OCI-LY3 (cell line): ENCODE results near the gene NGF.

ENCODE experiments used
- H2AFZ ChIP-seq: fragments of 200-600, 300-600 bp; shearing (Covaris generic); 2 replicates; pipeline ENCODE4 v1.6.0; 2014; ENCODE audit warnings: antibody characterized with exemption, low read depth, low read length
- H3K27ac ChIP-seq: fragments of 200-600, 300-600 bp; sonication (generic); 2 replicates; pipeline ENCODE4 v1.5.1; 2014; ENCODE audit warnings: mild to moderate bottlenecking, low read length, moderate library complexity, mixed read lengths
- H3K27me3 ChIP-seq: fragments of 200-600, 300-600 bp; sonication (generic); 2 replicates; pipeline ENCODE4 v1.6.1; 2014; ENCODE audit warnings: low read depth, low read length, mixed read lengths
- H3K36me3 ChIP-seq: fragments of 200-600, 300-600 bp; sonication (generic); replicated peaks from 2 replicates; pipeline ENCODE3; 2014; ENCODE audit warnings: low read depth, low read length, mixed read lengths
- H3K4me1 ChIP-seq: fragments of 300-600, 200-600 bp; sonication (generic); 2 replicates; pipeline ENCODE4 v1.6.1; 2014; ENCODE audit warnings: low read length, mixed read lengths
- H3K4me2 ChIP-seq: fragments of 200-600, 300-600 bp; sonication (generic); 2 replicates; pipeline ENCODE4 v1.6.1; 2014; ENCODE audit warnings: low read length, mixed read lengths
- H3K4me3 ChIP-seq: fragments of 300-600, 200-600 bp; sonication (generic); 2 replicates; pipeline ENCODE4 v1.5.1; 2014; ENCODE audit warnings: antibody characterized with exemption, mild to moderate bottlenecking, low read length, moderate library complexity
- H3K79me2 ChIP-seq: fragments of 300-600, 200-600 bp; shearing (Covaris generic); 2 replicates; pipeline ENCODE4 v1.6.1; 2014; ENCODE audit warnings: mild to moderate bottlenecking, low read length, mixed read lengths
- H3K9ac ChIP-seq: fragments of 300-600, 200-600 bp; shearing (Covaris generic); 2 replicates; pipeline ENCODE4 v1.6.0; 2014; ENCODE audit warnings: mild to moderate bottlenecking, low read length, moderate library complexity
- H3K9me3 ChIP-seq: fragments of 200-600, 300-600 bp; shearing (Covaris generic); 2 replicates; pipeline ENCODE4 v1.6.1; 2014; ENCODE audit warnings: low read length, mixed read lengths; ENCODE audit not compliant: insufficient read depth
- H4K20me1 ChIP-seq: fragments of 200-600, 300-600 bp; sonication (generic); 2 replicates; pipeline ENCODE4 v1.6.1; 2016; ENCODE audit warnings: low read length, mixed read lengths; ENCODE audit not compliant: insufficient read depth
- EZH2phosphoT487 ChIP-seq: fragments of 200-600 bp; shearing (Covaris generic); IDR thresholded peaks from 2 replicates; pipeline ENCODE4 v1.6.1; 2018; ENCODE audit warnings: antibody characterized with exemption, mixed run types, low read depth
- TF ChIP-seq, protein P1 (sequence below): fragments of 200-600, 300-600 bp; sonication (generic); IDR thresholded peaks from 2 replicates; pipeline ENCODE4 v1.5.1; 2014; ENCODE audit warnings: antibody characterized with exemption, low read length, low read depth

NGF gene

GRCh38 chr1:115320377-115320776 lies 17.7 kb downstream of the NGF start:
- Histone ChIP-seq H3K79me2 (no peaks in the 10 kb centered on the region), H4K20me1 (no peaks in the 10 kb centered on the region), H3K27me3 (no peaks in the 10 kb centered on the region), H2AFZ (no peak overlapping the region), H3K4me2 (no peak overlapping the region), H3K27ac (no peak overlapping the region), H3K36me3 (no peaks in the 10 kb centered on the region), H3K9ac (no peak overlapping the region), H3K4me3 (no peak overlapping the region), H3K4me1 (no peaks in the 10 kb centered on the region), H3K9me3 (no peaks in the 10 kb centered on the region)
- no peak for TF ChIP-seq EZH2phosphoT487
- TF ChIP-seq, protein P1, sequence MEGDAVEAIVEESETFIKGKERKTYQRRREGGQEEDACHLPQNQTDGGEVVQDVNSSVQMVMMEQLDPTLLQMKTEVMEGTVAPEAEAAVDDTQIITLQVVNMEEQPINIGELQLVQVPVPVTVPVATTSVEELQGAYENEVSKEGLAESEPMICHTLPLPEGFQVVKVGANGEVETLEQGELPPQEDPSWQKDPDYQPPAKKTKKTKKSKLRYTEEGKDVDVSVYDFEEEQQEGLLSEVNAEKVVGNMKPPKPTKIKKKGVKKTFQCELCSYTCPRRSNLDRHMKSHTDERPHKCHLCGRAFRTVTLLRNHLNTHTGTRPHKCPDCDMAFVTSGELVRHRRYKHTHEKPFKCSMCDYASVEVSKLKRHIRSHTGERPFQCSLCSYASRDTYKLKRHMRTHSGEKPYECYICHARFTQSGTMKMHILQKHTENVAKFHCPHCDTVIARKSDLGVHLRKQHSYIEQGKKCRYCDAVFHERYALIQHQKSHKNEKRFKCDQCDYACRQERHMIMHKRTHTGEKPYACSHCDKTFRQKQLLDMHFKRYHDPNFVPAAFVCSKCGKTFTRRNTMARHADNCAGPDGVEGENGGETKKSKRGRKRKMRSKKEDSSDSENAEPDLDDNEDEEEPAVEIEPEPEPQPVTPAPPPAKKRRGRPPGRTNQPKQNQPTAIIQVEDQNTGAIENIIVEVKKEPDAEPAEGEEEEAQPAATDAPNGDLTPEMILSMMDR = no peak

DNA sequence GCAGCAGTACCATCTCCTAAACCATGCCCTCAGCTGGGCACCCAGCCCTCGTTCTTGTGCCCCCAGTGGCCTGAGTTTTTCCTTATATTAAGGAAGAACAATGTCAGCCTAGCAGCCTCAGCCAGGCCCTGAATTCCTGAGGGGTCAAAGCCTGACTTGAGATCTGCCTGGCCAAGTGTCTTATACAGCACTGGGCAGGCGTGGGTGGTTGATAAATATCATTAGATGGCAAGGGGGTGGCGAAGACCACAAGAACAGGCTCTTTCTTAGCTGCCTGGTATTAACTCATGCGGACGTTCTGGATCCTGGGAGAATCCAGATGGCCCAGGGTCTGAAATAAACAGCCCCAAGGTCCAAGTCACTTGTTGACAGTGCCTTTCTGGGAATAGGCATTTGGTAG lies 18.3 kb downstream of the NGF start:
- Histone ChIP-seq H3K4me3 (no peak overlapping the region), H3K36me3 (no peaks in the 10 kb centered on the region), H4K20me1 (no peaks in the 10 kb centered on the region), H3K27ac (no peak overlapping the region), H3K79me2 (no peaks in the 10 kb centered on the region), H3K4me2 (no peak overlapping the region), H2AFZ (no peak overlapping the region), H3K9me3 (no peaks in the 10 kb centered on the region), H3K4me1 (no peaks in the 10 kb centered on the region), H3K27me3 (no peaks in the 10 kb centered on the region), H3K9ac (no peak overlapping the region)
- TF ChIP-seq EZH2phosphoT487 = no peak
- TF ChIP-seq, protein P1 = no peak

GRCh38 chr1:115317101-115318012 lies 20.7 kb downstream of the NGF start:
- Histone ChIP-seq H3K9me3 (no peaks in the 10 kb centered on the region), H4K20me1 (no peaks in the 10 kb centered on the region), H3K36me3 (no peaks in the 10 kb centered on the region), H3K79me2 (no peaks in the 10 kb centered on the region), H3K27ac (no peak overlapping the region), H3K9ac (no peak overlapping the region), H3K27me3 (no peaks in the 10 kb centered on the region), H3K4me2 (no peak overlapping the region), H3K4me1 (no peaks in the 10 kb centered on the region), H3K4me3 (no peak overlapping the region), H2AFZ (no peak overlapping the region)
- TF ChIP-seq, protein P1 = no peak
- no peak for TF ChIP-seq EZH2phosphoT487

DNA sequence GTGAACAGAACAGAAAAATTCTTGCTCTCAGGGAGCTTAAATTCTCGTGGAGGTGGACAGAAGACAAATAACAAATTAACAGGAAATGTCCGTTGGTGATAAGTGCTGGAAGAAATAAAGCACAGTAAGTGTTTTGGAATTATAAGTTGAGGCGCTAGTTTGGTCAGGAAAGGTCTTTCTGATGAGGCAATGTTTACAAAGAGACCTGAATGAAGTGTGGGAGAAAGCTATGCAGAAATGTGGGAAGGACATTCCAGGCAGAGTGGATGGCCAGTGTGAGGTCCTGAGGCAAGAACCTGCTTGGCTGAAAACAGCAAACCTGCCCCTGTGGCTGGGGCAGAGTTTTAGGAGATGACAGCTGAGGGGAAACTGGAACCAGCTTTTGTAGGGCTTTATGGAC lies 23.3 kb downstream of the NGF start:
- Histone ChIP-seq H3K79me2 (no peaks in the 10 kb centered on the region), H3K36me3 (no peaks in the 10 kb centered on the region), H3K4me2 (no peak overlapping the region), H4K20me1 (no peaks in the 10 kb centered on the region), H3K9me3 (no peaks in the 10 kb centered on the region), H2AFZ (no peak overlapping the region), H3K27ac (no peak overlapping the region), H3K4me1 (no peaks in the 10 kb centered on the region), H3K4me3 (no peak overlapping the region), H3K27me3 (no peaks in the 10 kb centered on the region), H3K9ac (no peak overlapping the region)
- no peak for TF ChIP-seq EZH2phosphoT487
- TF ChIP-seq, protein P1 = no peak
